Erythroblast (primary cell): ENCODE results near the gene PPFIBP1.
"Not testable (repeated sequence)": the region's sequence is repeated elsewhere in the genome, so short reads cannot be mapped to it uniquely, and the experiment has no call there.

ENCODE experiments used
- DNase-seq, 2 experiments: peaks; one replicate each; lab custom pipeline; 2025; lab: John Stamatoyannopoulos, UW
- GATA1 ChIP-seq: IDR thresholded peaks from 2 replicates; pipeline ENCODE4 v1.6.1; 2011; ENCODE audit warnings: low read depth, mild to moderate bottlenecking, control low read depth, low read length, moderate library complexity
- POLR2A ChIP-seq: IDR thresholded peaks from 2 replicates; pipeline ENCODE4 v1.6.1; 2011; ENCODE audit warnings: mild to moderate bottlenecking, low read length

The PPFIBP1 gene

GRCh38 chr12:27592548-27592947 lies 68.5 kb downstream of the PPFIBP1 start:
- TF ChIP-seq GATA1: no peak
- TF ChIP-seq POLR2A: no peak
- DNase-seq: no peak

DNA sequence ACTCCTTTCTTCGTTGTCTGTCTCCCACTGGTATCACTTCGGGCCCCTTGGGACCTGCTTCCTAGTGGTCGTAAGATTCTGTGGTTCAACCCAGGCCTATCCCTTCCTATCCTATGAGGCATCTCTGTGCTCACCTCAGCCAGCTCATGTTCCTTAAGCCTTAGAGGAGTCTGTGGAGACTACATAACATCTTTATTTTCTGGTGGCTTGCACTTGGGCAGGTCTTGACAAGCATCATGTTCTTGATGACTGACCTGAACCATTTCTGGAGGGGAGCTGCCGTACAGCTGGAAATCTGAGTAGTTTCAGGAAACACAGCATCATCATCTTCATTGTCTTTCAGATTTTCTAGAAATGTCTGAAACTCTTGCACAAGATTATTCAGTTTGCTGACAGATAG lies 69.3 kb downstream of the PPFIBP1 start:
- no peak for DNase-seq
- TF ChIP-seq GATA1 (no peak), POLR2A (no peak)

DNA sequence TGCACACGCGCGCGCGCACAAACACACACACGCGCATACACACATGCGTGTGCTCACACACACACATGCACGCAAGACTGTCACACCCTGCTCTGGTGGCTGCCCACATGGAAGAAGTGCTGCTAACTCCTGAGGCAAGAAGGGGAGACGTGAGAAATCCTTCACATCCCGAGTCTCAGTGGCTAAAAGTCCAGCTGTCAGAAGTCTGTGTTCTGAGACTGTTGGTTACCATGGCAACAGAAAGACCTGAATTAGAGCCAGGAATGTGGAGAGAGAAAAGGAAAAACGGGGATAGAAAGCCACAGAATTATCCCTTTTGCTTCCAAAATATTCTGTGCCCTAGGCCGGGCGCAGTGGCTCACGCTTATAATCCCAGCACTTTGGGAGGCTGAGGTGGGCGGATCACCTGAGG lies 71.2 kb downstream of the PPFIBP1 start:
- DNase-seq: no peak
- TF ChIP-seq POLR2A: no peak
- no peak for TF ChIP-seq GATA1

GRCh38 chr12:27598866-27599265 lies 74.9 kb downstream of the PPFIBP1 start:
- DNase-seq: not testable (repeated sequence)

- DNase-seq: not testable (repeated sequence)
Observed at GRCh38 chr12:27601056-27601828, 77.2 kb downstream of the PPFIBP1 start.

- TF ChIP-seq GATA1 (no peak), POLR2A (no peak)
- no peak for DNase-seq
Observed at GRCh38 chr12:27602516-27602915, 78.5 kb downstream of the PPFIBP1 start.

- DNase-seq: no peak
- no peak for TF ChIP-seq GATA1
- TF ChIP-seq POLR2A: no peak
Observed at GRCh38 chr12:27604431-27604830, 80.4 kb downstream of the PPFIBP1 start.

DNA sequence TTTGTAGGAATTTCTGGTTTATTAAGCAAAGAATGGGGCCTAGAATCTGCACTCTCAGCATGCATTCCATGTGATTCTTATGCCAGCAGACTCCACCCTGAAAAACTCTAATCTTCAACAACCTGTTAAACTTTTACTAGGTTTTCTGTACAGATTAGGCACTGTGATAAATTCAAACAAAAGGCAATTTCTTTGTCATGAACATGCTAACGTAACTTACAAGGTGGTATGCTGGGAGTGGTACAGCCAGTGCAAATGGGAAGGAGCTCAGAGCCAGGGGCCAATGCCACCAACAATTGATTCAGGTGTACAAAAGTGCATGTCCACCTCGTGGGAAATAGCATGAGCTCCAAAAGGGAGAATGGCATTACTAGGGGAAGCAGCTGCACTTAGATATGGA lies 83.0 kb downstream of the PPFIBP1 start:
- TF ChIP-seq GATA1 (no peak), POLR2A (no peak)
- DNase-seq: no peak

DNA sequence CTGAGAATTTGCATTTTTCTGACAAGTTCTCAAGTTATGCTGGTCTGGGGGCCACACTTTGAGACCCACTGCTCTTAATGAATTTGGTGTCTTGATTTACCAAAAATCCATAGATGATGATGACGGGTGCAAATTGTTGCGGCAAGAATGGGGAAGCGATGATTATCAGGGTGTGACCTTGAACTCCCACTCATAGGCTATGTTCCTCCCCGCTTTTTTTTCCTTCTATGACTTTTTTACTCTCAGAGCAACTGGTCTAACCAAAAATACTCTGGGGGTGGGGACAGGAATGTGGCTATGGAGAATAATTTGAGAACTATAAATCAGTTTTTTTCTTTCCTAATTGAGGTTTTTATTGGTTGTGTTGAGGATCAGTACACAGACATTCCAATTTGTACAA lies 83.6 kb downstream of the PPFIBP1 start:
- no peak for TF ChIP-seq GATA1
- no peak for TF ChIP-seq POLR2A
- no peak for DNase-seq

DNA sequence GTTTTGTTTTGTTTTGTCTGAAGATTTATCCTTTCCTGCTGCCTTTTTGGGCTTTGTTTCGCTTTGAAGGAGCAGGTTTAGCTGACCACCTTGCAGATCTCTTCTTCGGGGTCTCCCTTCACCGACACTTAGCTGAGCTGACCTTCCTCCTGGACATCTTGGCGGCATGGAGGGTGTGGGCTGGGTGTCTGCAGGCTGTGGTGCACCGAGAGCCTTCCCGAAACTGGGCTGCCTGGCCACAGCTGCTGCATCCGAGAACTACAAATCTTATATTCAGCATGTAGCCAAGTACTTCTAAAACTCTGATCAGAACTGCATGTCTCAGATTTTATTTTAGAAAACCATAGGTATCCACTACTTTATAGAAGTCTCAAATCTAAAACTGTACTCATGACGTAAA lies 84.9 kb downstream of the PPFIBP1 start:
- no peak for DNase-seq
- no peak for TF ChIP-seq POLR2A

GRCh38 chr12:27610374-27610773 lies 86.4 kb downstream of the PPFIBP1 start:
- TF ChIP-seq POLR2A: no peak
- no peak for TF ChIP-seq GATA1
- DNase-seq: no peak

DNA sequence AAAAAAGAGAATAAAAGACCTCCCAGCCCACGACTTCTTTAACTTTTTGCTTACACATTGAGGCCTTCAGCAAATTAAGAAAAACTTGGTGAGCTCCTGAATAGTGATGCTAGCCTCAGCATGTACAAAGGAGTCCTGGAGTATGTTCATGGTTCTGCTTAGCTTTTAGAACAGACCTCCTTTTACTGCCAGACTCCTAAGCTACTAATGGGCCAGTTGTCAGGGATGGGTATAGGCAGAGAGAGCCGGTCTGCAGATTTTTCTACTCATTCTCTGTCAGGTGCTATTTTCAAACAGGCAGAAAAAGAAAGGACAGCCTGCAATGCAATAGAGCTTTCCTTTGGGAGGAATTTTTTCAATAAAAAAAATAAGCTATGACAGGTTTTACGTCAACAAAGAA lies 90.4 kb downstream of the PPFIBP1 start:
- TF ChIP-seq POLR2A (no peak), GATA1 (no peak)
- no peak for DNase-seq

DNA sequence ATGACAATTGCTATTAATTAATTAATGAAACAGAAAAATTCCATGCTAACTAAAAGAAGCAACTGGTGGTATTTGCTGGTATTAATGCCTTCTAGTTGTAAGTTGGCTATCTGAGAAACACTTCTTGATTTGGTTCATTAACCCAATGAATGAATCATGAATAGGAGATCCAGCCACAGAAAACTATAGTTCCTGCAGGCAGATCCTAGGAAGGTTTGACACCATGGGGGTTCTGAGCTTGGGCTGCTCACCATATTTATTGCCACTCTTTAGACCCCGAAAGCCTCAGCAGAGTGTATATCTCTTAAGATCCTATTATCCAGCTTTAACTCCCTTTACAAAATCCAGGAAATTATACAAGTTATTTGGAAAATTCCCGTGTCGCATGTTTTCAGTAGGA lies 90.9 kb downstream of the PPFIBP1 start:
- no peak for DNase-seq
- TF ChIP-seq GATA1 (no peak), POLR2A (no peak)

GRCh38 chr12:27615331-27615891 lies 91.4 kb downstream of the PPFIBP1 start:
- no peak for TF ChIP-seq POLR2A
- no peak for TF ChIP-seq GATA1
- no peak for DNase-seq

GRCh38 chr12:27616356-27617142 lies 92.5 kb downstream of the PPFIBP1 start:
- no peak for TF ChIP-seq POLR2A
- no peak for DNase-seq

DNA sequence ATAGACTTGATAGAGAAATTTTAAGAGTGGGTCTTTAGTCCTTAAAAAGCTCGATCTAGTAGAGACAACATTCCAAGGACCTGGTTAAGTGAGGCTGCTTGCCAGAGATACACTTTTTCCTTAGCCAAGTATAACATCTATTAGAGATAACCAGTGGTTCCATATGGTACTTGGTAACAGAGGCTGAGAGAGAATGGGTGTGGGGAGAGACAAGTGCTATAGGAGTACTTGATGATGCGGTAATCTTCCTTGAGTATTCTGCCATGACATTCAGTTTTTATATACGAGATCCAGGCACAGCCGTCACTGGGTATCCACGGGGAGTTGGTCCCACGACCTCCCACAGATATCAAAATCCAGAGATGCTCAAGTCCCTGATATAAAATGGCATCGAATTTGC lies 94.8 kb downstream of the PPFIBP1 start:
- DNase-seq: no peak
- TF ChIP-seq POLR2A (no peak), GATA1 (no peak)
